Measurements from ENCODE around the gene ACTR8.

ACTR8 gene

DNA sequence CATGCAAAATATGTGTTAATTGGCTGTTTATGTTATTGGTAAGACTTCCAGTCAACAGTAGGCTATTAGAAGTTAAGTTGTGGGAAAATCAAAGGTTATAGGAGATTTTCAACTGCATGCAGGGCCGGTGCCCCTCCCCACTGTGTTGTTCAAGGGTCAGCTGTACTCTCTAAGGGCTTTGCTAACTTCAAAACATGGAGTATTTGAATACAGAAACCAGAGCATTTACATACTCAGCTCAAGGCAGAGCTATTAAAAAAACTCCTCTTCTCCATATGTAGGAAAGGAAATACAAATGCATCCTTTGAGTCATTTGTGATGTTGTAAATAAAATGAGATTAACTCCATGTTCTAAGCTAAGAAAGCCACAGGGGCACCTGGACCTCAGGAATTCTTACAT is 18.8 kb downstream of the ACTR8 start:
- TF ChIP-seq, protein P1, sequence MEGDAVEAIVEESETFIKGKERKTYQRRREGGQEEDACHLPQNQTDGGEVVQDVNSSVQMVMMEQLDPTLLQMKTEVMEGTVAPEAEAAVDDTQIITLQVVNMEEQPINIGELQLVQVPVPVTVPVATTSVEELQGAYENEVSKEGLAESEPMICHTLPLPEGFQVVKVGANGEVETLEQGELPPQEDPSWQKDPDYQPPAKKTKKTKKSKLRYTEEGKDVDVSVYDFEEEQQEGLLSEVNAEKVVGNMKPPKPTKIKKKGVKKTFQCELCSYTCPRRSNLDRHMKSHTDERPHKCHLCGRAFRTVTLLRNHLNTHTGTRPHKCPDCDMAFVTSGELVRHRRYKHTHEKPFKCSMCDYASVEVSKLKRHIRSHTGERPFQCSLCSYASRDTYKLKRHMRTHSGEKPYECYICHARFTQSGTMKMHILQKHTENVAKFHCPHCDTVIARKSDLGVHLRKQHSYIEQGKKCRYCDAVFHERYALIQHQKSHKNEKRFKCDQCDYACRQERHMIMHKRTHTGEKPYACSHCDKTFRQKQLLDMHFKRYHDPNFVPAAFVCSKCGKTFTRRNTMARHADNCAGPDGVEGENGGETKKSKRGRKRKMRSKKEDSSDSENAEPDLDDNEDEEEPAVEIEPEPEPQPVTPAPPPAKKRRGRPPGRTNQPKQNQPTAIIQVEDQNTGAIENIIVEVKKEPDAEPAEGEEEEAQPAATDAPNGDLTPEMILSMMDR (conservative IDR thresholded peaks at IDR 0.05; ENCODE audit: low read depth, low read length), result no peak
- H3K4me3 ChIP-seq (ENCODE audit: low read depth, low read length), result no peak overlapping the region
- no peak for DNase-seq (ENCODE audit: low read depth)

DNA sequence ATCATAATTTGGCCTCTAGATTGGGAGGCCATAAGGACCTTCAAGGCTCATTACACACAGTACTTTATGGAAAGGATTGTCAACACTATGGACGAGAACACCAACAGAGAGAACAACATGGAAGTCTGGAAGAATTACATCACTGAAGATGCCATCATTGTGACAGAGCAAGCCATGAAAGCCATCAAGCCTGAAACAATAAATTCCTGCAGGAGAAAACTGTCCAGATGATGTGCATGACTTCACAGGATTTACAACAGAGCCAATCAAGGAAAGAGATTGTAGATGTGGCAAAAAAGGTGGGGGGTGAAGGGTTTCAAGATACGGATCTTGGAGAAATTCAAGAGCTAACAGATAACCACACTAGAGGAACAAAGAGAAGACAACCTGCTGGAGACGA is 19.7 kb downstream of the ACTR8 start:
- TF ChIP-seq, protein P1 (conservative IDR thresholded peaks at IDR 0.05; ENCODE audit: low read depth, low read length), result no peak
- DNase-seq (ENCODE audit: low read depth), result no peak
- H3K4me3 ChIP-seq (ENCODE audit: low read depth, low read length), result no peak overlapping the region

DNA sequence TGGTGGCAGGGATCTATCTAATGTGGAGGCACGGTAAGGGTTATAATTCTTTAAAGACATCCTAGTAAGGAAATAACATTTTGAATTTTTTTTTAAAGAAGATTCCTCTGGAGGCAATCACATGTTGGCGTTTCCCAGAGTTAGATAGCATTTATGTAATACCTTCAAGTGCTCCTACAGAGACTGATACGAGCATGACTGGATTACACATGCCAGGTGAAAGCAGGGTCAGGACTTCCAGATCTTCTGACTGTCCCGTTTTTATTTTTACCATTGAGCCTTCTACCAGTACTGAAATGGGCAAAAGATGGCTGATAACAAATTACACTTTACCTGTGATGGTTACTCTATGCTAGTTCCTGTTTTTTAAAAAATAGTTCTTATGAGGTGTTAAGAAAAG is 21.8 kb downstream of the ACTR8 start:
- H3K4me3 ChIP-seq (ENCODE audit: low read depth, low read length), result no peak overlapping the region
- DNase-seq (ENCODE audit: low read depth), result no peak
- TF ChIP-seq, protein P1 (conservative IDR thresholded peaks at IDR 0.05; ENCODE audit: low read depth, low read length), result no peak

DNA sequence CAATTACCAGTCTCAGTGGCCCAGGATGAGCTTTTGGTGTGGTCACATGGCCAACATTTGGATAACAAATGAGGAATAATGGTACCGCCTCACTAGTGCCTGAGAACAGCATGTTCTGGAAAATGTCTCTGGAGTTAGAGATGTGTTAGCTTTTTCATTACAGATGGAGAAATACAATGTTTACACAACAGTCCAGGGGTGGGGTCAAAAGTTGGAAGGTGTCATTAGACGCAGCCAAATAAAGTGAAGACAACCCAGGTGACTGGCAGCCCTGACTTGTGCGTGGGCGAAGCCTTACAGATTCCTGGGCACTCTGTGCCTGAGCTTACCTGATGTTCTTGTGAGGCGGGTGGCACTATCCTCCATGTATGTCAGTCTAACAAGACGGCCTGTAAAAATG is 22.8 kb downstream of the ACTR8 start:
- H3K4me3 ChIP-seq (ENCODE audit: low read depth, low read length), result no peak overlapping the region
- DNase-seq (ENCODE audit: low read depth), result no peak
- TF ChIP-seq, protein P1 (conservative IDR thresholded peaks at IDR 0.05; ENCODE audit: low read depth, low read length), result no peak

DNA sequence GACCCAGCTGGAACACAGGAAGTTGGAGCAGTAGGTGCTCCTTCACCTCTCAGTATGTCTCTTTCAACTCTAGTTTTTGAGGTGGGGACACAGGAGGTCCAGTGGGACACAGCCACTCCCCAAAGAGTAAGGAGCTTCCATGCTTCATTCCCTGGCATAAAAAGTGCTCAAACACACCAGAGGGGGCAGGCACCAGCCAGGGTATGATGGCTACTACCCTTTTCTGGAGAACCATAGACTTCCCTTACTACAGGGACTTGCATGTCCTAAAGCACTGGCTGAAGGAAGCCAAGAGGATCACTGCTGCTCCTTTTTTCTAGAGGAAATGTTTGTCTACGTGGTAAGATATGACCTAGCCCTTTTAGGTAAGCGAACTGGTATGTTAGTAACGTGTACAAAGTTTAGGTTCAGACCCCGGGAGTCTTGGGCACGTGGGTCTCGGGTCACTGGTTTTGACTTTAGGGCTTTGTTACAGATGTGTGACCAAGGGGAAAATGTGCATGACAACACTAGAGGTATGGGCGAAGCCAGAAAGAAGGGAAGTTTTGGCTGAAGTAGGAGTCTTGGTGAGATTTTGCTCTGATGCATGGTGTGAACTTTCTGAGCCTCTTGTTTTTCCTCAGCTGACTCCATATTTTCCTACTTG is 23.7 kb downstream of the ACTR8 start:
- H3K4me3 ChIP-seq (ENCODE audit: low read depth, low read length), result no peak overlapping the region
- TF ChIP-seq, protein P1 (conservative IDR thresholded peaks at IDR 0.05; ENCODE audit: low read depth, low read length), result peak; percentile 23
- no peak for DNase-seq (ENCODE audit: low read depth)

DNA sequence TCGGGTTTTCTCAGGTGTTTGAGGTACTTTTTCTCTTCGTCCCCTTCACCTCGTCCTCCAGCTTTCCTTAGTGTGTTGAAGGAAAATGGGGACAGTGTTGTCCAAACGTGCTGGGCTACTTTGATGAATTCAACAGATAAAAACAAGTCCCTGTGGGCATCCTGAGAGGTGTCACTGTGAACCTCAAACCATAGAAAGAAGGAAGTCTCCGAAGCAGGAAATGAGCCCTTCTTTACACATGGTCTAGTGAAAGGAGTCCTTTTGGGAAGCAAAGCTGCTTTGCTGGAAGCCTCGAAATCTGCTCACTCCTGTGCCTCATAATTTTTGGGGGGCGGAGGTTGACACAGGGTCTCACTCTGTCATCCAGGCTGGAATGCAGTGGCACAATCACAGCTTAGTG is 25.0 kb downstream of the ACTR8 start:
- DNase-seq (ENCODE audit: low read depth), result no peak
- TF ChIP-seq, protein P1 (conservative IDR thresholded peaks at IDR 0.05; ENCODE audit: low read depth, low read length), result no peak
- no peak overlapping the region for H3K4me3 ChIP-seq (ENCODE audit: low read depth, low read length)

DNA sequence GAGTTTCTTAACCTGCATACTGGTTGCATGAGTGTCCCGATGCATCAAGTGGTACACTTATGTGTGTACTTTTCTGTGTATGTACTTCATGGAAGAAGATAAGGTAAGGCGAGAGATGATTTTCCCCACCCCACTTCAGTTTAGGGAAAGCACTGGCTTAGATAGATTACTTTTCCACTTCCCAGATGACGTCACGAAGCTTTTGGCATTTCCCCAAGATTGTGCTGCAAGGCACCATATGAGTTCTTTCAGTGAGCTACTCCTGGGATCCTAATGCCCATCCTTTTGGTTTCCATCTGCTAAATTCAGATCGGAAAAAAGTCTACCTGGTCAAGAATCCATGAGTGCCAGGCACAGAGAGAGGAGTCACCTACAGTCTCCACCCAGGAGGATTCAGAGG is 31.1 kb downstream of the ACTR8 start:
- TF ChIP-seq, protein P1 (conservative IDR thresholded peaks at IDR 0.05; ENCODE audit: low read depth, low read length), result no peak
- H3K4me3 ChIP-seq (ENCODE audit: low read depth, low read length), result no peak overlapping the region
- peak; percentile 51 for DNase-seq (ENCODE audit: low read depth)
